Thoracic aorta (tissue), 2 donors: Measurements from ENCODE around the gene ATXN7L3B. TPM values are rescaled to one million over a fixed set of nuclear protein-coding genes. Genes with fewer than 3 reads are reported as not detected.

ENCODE experiments used
- ATAC-seq: fragments of 150-250 bp; one replicate; pipeline ENCODE4 v1.8.0; 2017; ENCODE audit warnings: low read depth; ENCODE audit not compliant: insufficient number of reproducible peaks, low FRiP score
- DNase-seq: peaks from one replicate; pipeline ENCODE4 v3.0.0-alpha.2; 2020; ENCODE audit warnings: low spot score
- H3K27ac ChIP-seq, 2 donors: fragments of 200-600 bp; sonication (generic); 1 replicate in 1 of 2; 2 replicates in 1 of 2; pipeline ENCODE4 v1.5.1; 2016; ENCODE audit warnings: mild to moderate bottlenecking in 2 of 2, moderate library complexity in 2 of 2
- H3K27me3 ChIP-seq: fragments of 200-600 bp; sonication (generic); replicated peaks from 2 replicates; pipeline ENCODE4 v1.6.0; 2016; ENCODE audit warnings: mild to moderate bottlenecking; ENCODE audit not compliant: insufficient read depth
- H3K36me3 ChIP-seq: fragments of 200-600 bp; sonication (generic); one replicate; pipeline ENCODE4 v1.5.1; 2016
- H3K4me1 ChIP-seq, 2 donors: fragments of 200-600 bp; sonication (generic); 1 replicate in 1 of 2; 2 replicates in 1 of 2; pipeline versions ENCODE4 v1.5.1 to v1.6.0; 2016; ENCODE audit warnings: low read depth in 2 of 2, mild to moderate bottlenecking in 1 of 2; ENCODE audit not compliant: control insufficient read depth in 1 of 2
- H3K4me3 ChIP-seq: fragments of 200-600 bp; sonication (generic); 2 replicates; pipeline ENCODE4 v1.5.1; 2016; ENCODE audit warnings: mild to moderate bottlenecking
- H3K9me3 ChIP-seq: fragments of 200-600 bp; sonication (generic); 2 replicates; pipeline ENCODE4 v1.5.1; 2016
- total RNA-seq, 2 donors: library from RNA; depleted of rRNA; stranded (reverse); fragments of >200 nt; gene quantifications; one replicate each; pipeline versions ENCODE4 v1.1.0 to v1.2.3, GENCODE V29; 2016
- TF ChIP-seq, protein P1 (sequence below): fragments of 200-600 bp; sonication (generic); IDR thresholded peaks from one replicate; pipeline ENCODE4 v1.5.1; 2019; ENCODE audit warnings: antibody characterized with exemption

The ATXN7L3B gene
- total RNA-seq, 2 donors from 2014 or later = 13.7 to 19.4 TPM

DNA sequence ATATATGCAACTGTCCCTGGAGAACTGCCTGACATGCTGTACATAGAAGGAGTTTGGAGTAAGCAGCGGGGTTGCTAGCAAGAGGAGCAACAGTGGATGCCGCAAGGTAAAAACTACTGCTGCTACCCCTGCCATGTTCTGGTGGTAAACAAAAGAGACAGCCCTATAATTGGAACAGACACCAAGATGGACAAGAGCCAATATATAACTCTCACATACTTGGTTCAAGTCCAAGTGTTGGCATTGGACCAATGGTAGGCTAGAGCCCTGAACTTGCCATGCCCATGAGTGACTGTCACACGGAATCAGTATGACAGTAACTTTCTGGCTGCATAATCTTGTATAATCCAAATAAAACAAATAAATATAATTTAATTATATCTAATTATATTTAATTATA, 13.7 kb downstream of the ATXN7L3B start:
- Histone ChIP-seq H3K36me3 (no peaks in the 10 kb centered on the region), H3K27ac (no peak overlapping the region), H3K4me1 (no peaks in the 10 kb centered on the region), H3K4me3 (no peak overlapping the region), H3K9me3 (no peaks in the 10 kb centered on the region), H3K27me3 (no peaks in the 10 kb centered on the region)
- no peak for ATAC-seq
- DNase-seq = no peak
- TF ChIP-seq, protein P1, sequence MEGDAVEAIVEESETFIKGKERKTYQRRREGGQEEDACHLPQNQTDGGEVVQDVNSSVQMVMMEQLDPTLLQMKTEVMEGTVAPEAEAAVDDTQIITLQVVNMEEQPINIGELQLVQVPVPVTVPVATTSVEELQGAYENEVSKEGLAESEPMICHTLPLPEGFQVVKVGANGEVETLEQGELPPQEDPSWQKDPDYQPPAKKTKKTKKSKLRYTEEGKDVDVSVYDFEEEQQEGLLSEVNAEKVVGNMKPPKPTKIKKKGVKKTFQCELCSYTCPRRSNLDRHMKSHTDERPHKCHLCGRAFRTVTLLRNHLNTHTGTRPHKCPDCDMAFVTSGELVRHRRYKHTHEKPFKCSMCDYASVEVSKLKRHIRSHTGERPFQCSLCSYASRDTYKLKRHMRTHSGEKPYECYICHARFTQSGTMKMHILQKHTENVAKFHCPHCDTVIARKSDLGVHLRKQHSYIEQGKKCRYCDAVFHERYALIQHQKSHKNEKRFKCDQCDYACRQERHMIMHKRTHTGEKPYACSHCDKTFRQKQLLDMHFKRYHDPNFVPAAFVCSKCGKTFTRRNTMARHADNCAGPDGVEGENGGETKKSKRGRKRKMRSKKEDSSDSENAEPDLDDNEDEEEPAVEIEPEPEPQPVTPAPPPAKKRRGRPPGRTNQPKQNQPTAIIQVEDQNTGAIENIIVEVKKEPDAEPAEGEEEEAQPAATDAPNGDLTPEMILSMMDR = no peak

DNA sequence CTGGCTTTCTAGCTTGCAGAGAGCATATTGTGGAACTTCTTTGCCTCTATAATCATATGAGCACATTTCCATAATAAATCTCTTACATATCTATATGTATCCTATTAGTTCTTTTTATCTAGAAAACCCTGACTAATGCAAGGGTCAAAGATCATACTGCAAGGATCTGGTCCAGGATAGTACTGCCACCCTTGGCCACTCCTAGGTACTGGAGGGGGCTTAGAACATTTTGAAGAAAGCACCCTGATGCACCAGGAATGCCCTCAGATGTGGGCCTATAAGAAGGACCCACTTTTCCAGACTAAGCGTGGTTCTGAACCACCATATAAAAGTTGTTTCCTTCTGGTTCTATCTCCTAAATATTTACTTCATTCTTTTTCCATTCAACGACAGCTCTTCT, 14.6 kb downstream of the ATXN7L3B start:
- Histone ChIP-seq H3K27me3 (no peaks in the 10 kb centered on the region), H3K36me3 (no peaks in the 10 kb centered on the region), H3K4me1 (no peaks in the 10 kb centered on the region), H3K9me3 (no peaks in the 10 kb centered on the region), H3K27ac (no peak overlapping the region), H3K4me3 (no peak overlapping the region)
- TF ChIP-seq, protein P1 = no peak
- no peak for ATAC-seq
- DNase-seq = no peak

DNA sequence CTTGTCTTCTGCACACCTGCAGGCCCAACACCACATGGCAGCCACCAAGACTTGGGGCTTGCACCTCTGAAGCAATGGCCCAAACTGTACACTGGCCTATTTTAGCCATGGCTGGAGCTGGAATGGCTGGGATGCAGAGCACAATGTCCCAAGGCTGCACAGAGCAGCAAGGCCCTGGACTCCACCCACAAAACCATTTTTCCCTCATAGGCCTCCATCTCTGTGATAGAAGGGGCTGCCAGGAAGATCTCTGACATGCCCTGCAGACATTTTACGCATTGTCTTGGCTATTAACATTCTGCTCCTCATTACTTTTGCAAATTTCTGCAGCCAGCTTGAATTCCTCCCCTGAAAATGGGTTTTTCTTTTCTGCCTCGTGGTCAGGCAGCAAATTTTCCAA, 22.1 kb downstream of the ATXN7L3B start:
- Histone ChIP-seq H3K27ac (no peak overlapping the region), H3K4me1 (no peaks in the 10 kb centered on the region), H3K27me3 (no peaks in the 10 kb centered on the region), H3K4me3 (no peak overlapping the region), H3K9me3 (no peaks in the 10 kb centered on the region), H3K36me3 (no peaks in the 10 kb centered on the region)
- TF ChIP-seq, protein P1 = no peak
- no peak for DNase-seq
- ATAC-seq = no peak

DNA sequence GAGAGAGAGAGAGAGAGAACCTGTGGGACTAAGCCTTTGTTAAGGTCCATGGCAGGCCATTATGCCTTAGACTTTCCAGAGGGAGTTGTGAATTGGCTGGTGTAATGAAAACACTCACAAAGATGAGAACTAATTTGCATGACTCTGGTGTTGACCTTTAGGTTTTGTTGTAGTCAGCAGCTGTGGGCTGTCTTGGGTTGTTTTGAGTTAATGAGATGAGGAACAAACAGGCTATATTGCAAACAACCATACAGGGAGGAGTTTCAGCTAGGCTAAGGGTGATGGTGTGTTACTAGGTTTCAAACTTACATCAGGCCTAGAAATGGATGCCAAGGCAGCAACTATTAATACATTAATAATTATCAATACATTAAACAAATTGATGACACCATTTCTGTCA, 26.3 kb downstream of the ATXN7L3B start:
- no peaks in the 10 kb centered on the region for H3K27me3 ChIP-seq
- DNase-seq (no peak), ATAC-seq (no peak)
- H3K9me3 ChIP-seq = no peaks in the 10 kb centered on the region
- no peaks in the 10 kb centered on the region for H3K4me1 ChIP-seq
- no peak overlapping the region for H3K27ac ChIP-seq
- H3K4me3 ChIP-seq = no peak overlapping the region
- TF ChIP-seq, protein P1 = no peak
- no peaks in the 10 kb centered on the region for H3K36me3 ChIP-seq

DNA sequence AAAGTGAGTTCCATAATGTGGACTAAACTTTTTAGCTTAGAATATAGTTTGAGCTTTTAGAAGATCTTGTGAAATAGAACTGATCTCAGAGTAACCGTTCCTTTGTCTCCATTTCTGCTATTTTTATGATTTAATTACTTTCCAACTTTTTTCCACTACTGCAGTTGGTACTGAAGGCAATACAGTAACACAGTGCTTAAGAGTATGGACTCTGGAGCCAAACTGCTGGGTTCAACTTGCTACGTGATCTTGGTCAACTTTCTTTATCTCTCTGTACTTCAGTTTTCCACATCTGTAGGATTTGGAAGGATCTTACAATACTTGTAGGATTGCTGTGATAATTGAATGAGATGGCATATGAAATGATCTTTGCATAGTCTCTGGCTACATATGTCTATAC, 40.9 kb downstream of the ATXN7L3B start:
- Histone ChIP-seq H3K36me3 (no peaks in the 10 kb centered on the region), H3K4me3 (no peak overlapping the region), H3K27ac (no peak overlapping the region), H3K4me1 (no peaks in the 10 kb centered on the region), H3K27me3 (no peaks in the 10 kb centered on the region), H3K9me3 (no peaks in the 10 kb centered on the region)
- no peak for DNase-seq
- no peak for ATAC-seq
- TF ChIP-seq, protein P1 = no peak
